WTC11 (cell line): ENCODE results near the gene CLSTN2.

Source experiments
- CTCF ChIP-seq: fragments of 200-600 bp; IDR thresholded peaks from 2 replicates; pipeline ENCODE4 v1.8.0; 2022; ENCODE audit warnings: antibody characterized with exemption
- IRF2 ChIP-seq: sonication (generic); formaldehyde crosslinking; IDR thresholded peaks from 2 replicates; pipeline ENCODE4 v1.8.0; 2022; ENCODE audit warnings: low read depth, missing genetic modification reagents, borderline replicate concordance
- JUN ChIP-seq: sonication (generic); formaldehyde crosslinking; IDR thresholded peaks from 2 replicates; pipeline ENCODE4 v1.8.0; 2023; ENCODE audit warnings: mild to moderate bottlenecking, missing genetic modification reagents
- STAT6 ChIP-seq: sonication (generic); formaldehyde crosslinking; conservative IDR thresholded peaks from 2 replicates; pipeline ENCODE4 v1.8.1; 2023; ENCODE audit warnings: mild to moderate bottlenecking, low read depth, missing genetic modification reagents, moderate library complexity
- ZNF138 ChIP-seq: sonication (generic); formaldehyde crosslinking; conservative IDR thresholded peaks from 2 replicates; pipeline ENCODE4 v1.8.1; 2022; ENCODE audit warnings: mild to moderate bottlenecking, moderate library complexity, missing genetic modification reagents
- TF ChIP-seq, protein P1 (sequence below): sonication (generic); formaldehyde crosslinking; IDR thresholded peaks from 2 replicates; pipeline ENCODE4 v1.8.1; 2023; ENCODE audit warnings: mild to moderate bottlenecking, missing genetic modification reagents, moderate library complexity

DNA sequence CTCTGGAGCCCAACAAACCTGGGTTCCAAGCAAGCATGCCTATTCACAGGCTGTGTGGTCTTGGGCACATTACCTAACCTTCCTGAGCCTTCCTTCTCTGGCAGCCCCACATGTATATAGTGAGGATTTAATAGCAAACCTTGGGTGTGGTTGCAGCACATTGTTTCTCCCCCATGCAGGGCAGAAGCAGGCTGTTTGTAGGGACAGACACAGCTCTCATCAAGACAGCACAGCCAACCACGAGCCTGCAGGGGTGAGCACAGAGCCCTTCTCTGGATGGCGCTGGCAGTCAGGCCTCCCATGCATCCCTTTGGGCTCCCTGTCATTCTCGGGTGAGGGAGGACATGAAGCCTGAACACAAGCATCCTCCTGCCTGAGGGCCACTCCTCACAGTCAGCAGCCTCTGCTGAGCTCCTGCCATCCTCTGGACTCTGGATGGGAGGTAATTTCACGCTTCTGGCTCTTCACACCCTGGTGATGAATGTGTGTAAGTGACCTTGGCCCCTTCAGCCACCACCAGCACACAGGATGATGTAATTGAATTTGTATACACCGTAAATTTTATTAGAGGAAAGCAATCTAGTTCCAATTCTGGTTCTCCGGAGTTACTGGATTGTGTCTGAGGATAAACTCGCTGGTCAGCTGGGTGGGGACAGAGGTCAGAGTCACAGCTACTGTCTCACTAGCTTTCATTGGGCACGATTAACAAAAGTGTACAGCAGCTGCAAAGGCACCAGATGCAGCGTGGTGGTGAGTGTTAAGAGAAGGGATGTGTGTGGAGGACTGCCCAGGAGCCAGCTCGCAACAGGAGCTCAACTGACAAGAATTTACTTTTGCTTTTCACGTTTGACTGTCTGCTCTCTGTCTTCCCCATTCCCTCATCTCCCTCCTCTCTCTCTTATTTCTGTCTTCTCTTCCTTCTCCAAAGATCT, 118.1 kb downstream of the CLSTN2 start:
- no peak for TF ChIP-seq JUN
- TF ChIP-seq, protein P1, sequence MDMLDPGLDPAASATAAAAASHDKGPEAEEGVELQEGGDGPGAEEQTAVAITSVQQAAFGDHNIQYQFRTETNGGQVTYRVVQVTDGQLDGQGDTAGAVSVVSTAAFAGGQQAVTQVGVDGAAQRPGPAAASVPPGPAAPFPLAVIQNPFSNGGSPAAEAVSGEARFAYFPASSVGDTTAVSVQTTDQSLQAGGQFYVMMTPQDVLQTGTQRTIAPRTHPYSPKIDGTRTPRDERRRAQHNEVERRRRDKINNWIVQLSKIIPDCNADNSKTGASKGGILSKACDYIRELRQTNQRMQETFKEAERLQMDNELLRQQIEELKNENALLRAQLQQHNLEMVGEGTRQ: no peak
- no peak for TF ChIP-seq CTCF
- no peak for TF ChIP-seq ZNF138 (CRISPR knock-in tag)
- TF ChIP-seq IRF2 (CRISPR knock-in tag): no peak
- TF ChIP-seq STAT6 (CRISPR knock-in tag): no peak
